Bone marrow (tissue), 2 donors: ENCODE results near the gene COPA.

Source experiments
- DNase-seq, 2 donors: peaks; one replicate each; lab custom pipeline; 2025; lab: John Stamatoyannopoulos, UW

The COPA gene

DNA sequence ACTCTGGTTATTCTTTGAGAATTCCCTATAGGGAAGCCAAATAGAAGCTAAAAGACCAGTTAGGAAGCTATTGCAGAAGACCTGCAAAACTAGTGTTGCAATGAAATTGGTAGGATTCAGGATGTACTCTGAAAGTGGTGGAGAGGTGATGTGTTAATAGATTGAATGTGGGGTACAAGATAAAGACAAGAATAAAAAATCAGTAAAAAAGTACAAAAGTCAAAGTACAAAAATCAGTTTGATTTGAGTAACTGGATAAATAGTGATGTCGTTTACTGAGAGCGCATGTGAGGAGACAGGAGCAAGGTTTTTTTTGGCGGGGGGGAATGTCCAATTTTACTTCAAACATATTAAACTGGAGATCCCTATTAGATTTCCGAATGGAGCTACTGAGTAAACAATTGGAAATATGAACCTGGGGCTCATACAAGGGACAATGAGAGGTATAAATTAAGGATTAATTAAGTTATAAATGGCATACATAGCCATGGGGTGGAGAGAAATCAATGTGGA is 78.2 kb downstream of the COPA start:
- DNase-seq = no peak

DNA sequence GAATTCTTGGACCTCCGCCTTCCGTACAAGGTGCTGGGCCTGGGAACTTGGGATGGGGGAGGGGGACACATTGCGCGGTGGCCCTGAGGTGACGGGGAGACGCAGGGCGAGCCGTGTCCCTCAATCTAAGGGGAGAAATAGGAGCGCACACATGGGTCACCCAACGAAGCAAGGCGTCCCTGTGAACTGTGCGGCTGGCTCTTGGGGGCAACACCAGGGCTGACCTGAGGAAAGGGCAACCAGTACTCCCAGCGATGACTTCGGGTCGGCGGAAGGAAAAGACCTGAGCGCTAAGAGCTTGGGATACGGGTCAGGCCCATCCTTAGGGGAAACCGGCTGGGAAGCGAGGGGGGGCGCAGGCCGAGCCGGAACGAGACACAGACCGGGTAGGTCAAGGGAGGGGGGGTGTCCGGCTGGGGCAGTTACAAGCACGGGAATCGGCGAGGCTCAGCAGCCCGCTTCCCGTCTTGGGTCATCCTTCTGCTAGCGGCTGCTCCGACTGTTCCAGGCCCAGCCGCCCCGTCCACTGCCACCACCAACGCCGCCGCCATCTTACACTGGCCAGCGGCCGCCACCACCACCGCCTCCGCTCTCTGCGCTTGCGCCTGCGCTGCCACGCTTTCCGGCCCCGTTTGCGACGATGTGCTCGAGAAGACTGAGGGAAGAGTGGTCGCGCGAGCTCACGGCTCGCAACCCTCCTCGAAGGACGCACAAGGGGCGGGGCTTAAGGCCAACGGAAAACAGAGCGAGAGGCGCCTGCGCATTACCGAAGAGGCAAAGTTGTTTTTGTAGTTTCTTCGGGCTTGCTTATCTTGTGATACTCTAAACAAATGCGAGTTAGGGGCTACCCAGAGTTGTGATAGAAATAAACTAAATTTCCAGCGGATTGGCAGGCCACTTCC is 80.9 kb downstream of the COPA start, which contains the start of gene DCAF8:
DCAF8 (minus strand) TSS at position 657 of the 902 bp plus-strand sequence. CDS start 18,541 bp downstream, outside the sequence.
- peak; percentile 84 to 97 for DNase-seq

DNA sequence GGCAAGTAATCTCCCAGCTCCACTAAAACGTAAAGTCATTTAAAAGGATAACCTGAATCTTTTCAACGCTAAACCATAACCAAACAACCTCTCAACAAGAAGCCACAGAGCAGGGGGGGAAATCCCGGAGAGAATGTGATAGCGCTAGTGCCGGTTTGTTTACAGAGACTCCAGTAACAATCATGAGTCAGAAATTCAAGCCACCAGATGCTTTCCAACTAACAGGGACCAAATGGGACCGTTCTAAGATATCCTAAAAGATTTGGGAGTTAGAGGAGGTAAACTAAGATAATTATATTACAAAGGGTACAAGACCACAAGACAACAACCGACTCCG is 81.5 kb downstream of the COPA start:
- peak in 1 of 2 donors; percentile 60 for DNase-seq

DNA sequence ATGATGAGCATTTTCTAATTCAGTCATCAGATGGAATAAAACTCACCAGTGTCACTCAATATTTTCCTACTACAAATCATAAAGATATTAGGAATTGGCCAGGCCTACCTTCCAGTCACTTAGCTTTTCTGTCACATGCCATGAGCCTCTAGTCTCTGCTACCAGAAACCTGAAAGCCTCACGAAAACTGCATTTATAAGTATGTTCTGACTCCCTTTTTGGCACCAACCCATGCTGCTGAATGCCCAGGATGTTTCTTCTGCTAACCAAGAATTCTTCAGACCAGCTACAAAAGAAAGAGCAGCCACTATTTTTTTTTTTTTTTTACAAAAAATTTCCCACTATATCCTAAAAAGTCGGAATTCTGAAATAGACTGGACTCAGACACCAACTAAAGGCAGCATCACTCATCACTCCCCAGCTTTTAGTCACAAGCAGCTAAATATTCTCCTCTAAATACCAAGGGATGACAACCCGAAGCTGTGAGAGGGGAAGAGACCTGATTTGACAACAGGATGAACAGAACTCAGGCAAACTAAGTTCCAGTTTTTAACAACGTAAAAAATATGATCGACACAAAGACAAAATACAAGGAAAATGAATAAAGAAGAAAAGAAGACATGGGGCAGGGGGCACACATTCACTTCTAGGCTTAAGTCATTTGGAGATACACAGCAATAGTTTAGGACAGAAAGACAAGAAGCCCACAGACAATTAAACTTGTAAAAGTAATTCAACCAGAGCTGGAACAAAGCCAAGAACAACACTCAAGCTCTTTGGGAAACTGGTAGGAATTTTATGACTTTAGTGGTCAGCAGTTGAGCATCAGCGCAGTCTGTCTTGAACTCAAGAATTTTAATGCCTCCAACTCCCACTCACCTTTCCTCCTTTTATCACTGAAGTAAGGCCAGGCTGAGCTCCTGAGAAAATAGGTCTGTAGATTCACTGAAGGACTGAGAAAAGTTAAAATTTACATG is 82.4 kb downstream of the COPA start:
- no peak for DNase-seq

DNA sequence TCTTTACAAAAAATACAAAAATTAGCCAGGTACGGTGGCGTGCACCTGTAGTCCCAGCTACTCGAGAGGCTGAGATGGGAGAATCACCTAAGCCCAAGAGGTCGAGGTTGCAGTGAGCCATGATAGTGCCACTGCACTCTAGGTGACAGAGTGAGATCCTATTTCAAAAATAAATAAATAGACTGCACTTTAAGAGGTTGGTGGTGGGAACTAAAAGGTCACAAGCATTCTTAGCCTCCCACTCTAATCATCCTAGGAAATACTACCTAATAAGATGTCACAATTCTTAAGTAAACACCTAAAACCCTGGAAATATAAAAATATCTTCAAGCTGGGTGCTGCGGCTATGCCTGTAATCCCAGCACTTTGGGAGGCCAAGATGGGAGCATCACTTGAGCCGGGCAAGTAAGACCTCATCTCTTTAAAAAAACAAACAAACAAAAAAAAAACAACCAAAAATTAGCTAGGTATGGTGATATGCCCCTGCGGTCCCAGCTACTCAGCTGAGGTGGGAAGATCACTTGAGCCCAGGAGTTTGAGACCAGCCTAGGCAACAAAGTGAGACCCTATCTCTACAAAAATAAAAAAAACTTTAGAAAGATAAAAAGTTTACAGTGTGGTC is 84.8 kb downstream of the COPA start:
- DNase-seq = no peak

DNA sequence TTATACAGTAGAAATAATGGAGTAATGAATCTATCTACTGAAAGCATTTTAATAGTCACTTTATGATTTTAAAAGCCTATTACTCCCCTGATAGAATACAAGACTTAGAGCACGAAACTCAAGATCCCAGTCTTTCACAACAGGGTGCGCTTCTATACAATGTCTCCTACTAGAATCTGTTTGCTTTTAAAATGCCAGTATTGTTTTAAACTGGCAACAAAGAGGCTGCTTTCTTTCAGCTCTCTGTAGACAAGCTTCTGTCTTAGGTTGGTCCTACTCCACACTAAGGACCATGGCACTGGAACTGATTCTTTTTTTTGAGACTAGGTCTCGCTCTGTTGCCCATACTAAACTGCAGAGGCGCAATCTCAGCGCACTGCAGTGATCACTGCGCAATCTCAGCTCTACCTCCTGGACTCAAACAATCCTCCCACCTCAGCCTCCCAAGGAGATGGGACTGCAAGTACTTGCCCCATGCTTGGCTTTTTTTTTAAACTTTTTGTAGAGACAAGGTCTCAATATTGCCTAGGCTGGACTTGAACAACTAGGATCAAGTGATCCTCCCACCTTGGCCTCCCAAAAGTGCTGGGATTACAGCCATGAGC is 85.5 kb downstream of the COPA start:
- DNase-seq = no peak

- DNase-seq = no peak
Observed at GRCh38 chr1:160256396-160257046, 86.5 kb downstream of the COPA start.

- no peak for DNase-seq
Observed at GRCh38 chr1:160255781-160256300, 87.2 kb downstream of the COPA start.

- DNase-seq = peak in 1 of 2 donors; percentile 46
Observed at GRCh38 chr1:160251687-160252526, 91.1 kb downstream of the COPA start.

DNA sequence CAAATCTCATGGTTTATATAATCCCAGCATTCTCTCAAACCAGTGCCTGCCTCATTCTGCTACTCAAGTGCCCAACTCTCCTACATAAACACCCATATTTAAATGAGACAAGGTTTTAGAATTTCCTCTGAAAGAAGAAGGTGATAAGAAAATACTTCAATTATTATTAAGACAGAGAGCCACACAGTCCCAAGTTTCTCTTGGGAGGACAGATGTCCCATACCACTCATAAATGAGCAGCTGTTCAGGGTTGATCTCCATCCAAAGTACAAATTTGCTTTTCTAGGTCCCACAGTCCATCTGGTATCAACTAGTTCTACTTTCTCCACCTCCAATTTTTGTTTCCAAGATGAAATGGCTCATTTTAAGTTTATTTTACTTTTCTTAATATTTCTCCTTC is 92.0 kb downstream of the COPA start:
- no peak for DNase-seq

GRCh38 chr1:160247053-160247452 is 96.0 kb downstream of the COPA start:
- no peak for DNase-seq

- no peak for DNase-seq
Observed at GRCh38 chr1:160245434-160245833, 97.6 kb downstream of the COPA start.

DNA sequence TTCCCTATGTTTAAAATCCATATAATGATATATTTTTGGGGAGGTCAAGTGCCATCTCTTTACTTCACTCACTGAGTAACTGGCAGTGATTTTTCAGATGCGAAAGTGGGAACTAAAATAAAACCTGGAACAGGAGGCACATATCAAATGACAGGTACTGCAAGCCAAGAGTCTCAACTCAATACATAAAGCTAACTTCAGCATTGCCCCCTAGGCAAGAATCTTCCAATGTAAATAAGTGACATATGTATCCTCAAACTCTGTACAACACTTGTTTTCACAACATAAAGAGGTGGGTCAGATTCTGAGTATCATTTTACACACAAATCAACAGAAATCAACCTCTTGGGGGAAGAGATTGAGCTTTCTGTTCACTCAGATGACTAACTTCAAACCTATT is 98.8 kb downstream of the COPA start:
- DNase-seq = no peak

DNA sequence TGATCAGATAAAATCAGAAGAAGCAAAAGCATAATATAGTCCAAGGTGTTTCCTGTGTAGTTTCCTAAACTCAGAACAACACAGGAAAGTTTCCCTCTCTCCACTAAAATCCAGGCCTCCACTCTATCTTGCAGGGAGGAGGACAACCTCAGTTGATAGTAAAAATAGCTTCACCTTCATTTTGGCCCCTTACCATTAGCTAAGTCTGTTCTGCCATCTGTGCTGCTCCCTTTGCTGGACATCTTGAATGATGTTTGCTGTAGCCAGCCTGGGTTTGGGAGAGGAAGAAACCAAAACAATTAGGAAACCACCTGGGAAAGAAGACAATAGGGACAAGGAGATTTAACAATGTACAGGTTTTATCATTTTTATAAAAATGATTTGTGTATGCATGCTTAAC is 99.3 kb downstream of the COPA start:
- no peak for DNase-seq

DNA sequence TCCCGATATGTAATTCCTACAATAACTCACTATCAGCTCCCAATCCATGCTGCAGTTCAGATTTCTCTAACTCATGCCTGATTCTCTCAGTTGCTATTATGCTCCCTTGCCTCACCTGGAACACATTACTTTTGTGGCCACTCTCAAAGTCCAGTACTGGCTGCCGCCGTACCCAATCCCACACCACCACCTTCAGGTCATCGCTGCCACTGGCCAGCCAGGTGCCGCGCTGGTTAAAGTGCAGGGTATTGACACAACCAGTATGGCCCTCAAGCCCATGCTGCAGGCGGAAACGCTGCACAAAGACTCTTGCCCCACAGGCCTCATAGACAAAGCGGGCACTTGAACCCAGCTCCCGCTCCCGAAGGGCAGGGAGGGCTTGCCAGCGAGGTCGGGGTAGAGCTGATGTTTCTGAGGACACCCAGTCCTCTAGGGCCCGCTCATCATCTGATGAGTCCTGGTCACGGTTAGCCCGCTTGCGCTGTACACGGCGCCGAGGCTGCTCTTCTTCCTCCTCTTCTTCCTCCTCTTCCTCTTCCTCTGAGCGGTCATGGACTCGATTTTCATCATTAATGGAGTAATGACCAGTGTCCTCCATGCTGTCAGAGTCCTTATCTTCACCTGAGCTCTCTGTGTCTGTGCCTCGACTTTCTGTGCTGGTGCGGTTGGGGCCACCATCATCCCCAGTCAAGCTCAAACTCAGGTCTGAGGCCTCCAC is 103.3 kb downstream of the COPA start:
- DNase-seq = no peak
